HG03442 (cell line): Measurements from ENCODE around the gene CLEC17A.

ENCODE experiments used
- ATAC-seq: cut with Tn5 transposase; IDR thresholded peaks from one replicate; pipeline ENCODE4 v1.9.1; 2021; ENCODE audit warnings: mild to moderate bottlenecking, moderate library complexity; ENCODE audit not compliant: unreplicated experiment

Gene CLEC17A

GRCh38 chr19:14648506-14648905 is 65.6 kb downstream of the CLEC17A start:
- ATAC-seq, result no peak

- ATAC-seq, result no peak
These were observed 66.1 kb downstream of the CLEC17A start for GRCh38 chr19:14649020-14649419.

- ATAC-seq, result no peak
These were observed 67.3 kb downstream of the CLEC17A start for GRCh38 chr19:14650161-14650560.

- no peak for ATAC-seq
These were observed 72.1 kb downstream of the CLEC17A start for GRCh38 chr19:14654786-14655560.

GRCh38 chr19:14655726-14656125 is 72.8 kb downstream of the CLEC17A start:
- ATAC-seq, result no peak

GRCh38 chr19:14659874-14660489 is 77.1 kb downstream of the CLEC17A start:
- no peak for ATAC-seq

- no peak for ATAC-seq
These were observed 78.6 kb downstream of the CLEC17A start for GRCh38 chr19:14661372-14661924.
